Measurements from ENCODE around the gene SLC4A3.
"Not testable (repeated sequence)": the region's sequence is repeated elsewhere in the genome, so short reads cannot be mapped to it uniquely, and the experiment has no call there.

GRCh38 chr2:219683474-219683873 is 56.0 kb downstream of the SLC4A3 start:
- TF ChIP-seq POLR2AphosphoS5 (IDR thresholded peaks at IDR 0.05; ENCODE audit: insufficient read depth, low read depth, low read length); POLR2A (IDR thresholded peaks at IDR 0.05; ENCODE audit: low read depth, low read length); CTCF (IDR thresholded peaks at IDR 0.05; ENCODE audit: extremely low read depth in 1 of 2, insufficient read depth in 1 of 2, low read depth in 1 of 2, low read length in 2 of 2): not testable (repeated sequence)
